ENCODE results near the gene WBP2NL.

Gene WBP2NL

DNA sequence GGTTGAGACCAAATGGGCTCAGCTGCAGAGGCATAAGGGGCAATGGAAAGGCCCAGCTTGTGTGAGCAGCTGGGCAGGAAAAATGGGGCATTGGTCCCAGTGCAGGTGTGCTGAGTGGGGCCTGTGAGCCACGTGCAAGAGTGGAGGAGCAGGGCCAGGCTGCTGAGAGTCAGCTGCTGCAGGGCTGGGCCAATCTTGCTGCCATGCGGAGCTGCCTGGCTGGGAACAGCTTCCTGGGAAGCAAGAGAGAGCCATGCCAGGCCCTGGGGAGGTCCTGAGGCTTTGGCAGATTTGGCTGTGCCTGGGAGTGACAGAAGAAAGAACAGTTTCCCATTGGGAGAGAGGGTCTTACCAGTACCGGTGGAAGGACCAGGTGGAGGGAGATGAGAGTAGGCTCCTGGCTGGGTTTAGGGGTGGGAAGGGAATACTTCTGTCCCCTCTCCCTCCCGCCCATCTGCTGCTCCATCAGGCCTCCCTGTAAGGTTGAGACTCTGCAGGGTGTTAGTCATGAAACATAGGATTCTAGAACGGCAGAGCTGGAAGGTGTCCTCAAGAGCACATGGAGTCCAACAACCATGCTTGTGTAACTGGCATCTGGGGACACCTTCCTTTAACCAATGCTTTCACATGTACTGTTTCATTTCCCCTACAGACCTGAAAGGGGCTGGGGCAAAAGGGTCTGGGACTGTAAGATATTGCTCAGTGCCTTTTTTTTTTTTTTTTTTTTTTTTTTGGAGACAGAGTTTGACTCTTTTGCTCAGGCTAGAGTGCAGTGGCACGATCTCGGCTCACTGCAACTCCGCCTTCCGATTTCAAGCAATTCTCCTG is 19.0 kb upstream of the WBP2NL start:
- no peak for DNase-seq

DNA sequence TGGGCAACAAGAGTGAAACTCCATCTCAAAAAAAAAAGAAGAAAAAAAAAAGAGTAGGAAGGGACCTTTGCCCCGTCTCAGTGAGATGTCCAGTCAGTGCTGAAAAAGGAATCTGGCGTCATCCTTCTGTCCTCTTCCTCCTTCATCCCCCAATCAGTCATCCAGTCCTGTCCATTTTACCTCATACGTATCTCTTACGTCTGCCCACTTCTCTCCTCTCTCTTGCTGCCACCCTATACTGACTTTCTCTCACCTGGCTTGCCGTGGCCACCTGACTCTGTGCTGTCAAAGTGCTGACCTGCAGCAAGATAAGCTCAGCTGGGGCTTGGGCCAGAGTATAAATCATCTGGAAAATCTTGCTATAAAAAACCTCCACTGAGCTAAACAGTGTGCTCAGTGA is 15.7 kb upstream of the WBP2NL start:
- DNase-seq: no peak

DNA sequence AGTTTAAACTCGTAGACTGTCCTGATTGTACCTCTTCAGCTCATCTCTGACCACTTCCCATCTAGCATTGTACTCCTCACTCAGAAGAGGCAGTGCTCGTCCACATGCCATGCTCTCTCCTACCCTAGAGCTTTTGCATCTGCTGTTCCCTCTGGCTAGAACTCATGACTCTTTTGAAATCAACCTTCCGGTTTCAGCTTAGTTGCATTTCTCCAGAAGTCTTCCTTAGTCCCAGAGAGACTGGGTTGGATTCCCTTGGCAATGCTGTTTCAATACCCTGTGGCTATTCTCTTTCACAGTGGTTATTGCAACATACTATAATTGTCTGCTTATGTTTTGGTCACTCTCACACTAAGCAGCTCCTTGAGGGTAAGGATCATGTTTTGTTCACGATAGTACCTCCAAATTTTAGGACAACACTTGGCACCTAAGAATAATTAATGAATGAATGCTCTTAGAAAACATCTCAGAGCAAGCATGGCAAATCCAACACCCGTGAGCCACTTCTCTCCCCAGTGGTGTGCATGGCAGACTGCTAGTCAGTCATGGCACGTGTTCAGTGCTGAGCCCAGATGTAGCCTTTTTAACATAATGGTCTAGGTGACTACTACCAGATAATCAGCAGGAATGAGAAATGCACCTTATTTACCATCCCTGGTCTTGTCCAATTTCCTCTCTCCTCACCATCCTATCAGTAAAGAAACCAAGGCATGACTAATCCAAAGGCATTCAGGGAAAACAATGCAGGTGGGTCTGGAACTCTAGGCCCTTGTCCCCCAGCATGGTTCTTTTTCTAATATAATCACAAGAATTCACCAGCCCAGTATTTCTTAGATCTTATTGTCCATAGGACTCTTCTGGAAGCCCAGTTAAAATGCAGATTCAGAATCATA is 14.8 kb upstream of the WBP2NL start:
- no peak for DNase-seq

DNA sequence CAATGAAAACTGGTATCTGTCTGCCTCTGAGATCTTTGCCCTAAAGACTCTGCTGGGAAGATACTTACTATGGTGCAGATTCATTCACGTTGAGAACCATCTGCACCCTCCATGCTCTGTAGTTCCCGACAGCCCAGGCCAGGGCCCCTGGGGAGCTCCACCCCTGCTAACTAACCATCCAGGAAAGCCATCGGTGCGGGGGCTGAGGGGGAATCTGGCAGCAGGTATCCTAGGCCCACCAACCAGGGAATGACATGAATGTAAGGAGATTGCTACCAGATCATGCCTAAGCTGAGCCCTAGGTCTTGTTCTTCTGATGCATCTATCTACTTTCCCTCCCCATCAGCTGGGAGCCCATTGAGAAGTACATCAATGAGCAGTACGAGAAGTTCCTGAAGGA is 11.3 kb upstream of the WBP2NL start:
- DNase-seq: no peak

DNA sequence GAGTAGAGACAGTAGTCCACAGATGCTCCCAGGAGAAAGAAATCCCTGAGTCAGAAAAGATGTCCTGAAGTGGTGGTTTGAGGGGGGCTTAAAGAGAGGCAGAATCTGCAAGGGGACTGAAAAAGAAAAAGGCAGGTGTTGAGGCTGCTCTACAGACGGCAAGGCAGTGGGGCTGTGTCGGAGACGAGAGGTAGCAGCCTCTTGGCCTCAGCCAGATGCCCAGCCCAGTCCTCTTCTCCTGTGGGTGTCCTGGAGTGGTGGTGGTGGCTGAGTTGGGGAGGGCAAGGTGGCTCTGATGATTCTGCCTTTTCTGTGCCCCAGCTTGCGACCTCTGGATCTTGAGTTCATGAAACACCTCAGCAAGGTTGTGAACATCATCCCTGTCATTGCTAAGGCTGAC is 9.3 kb upstream of the WBP2NL start:
- DNase-seq: no peak

DNA sequence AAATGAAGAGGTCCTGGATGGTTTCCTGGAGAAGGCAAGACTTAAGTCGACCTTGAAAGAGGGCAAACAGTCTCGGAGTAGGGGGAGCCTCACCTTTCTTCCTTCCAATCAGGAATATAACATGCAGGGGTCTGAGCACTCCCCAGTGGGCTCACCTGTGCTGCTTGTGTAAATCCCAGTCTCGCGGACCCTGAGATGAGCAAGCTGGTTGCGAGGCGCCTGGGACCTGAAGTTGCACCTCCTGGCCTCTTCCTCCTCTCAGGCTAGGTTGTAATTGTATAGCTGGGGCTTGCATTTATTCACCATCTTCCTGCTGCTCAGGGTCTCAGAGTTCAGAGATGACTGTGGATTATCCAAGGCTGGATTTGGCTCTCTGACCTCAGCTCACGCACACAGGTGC is 7.5 kb upstream of the WBP2NL start:
- no peak for DNase-seq

DNA sequence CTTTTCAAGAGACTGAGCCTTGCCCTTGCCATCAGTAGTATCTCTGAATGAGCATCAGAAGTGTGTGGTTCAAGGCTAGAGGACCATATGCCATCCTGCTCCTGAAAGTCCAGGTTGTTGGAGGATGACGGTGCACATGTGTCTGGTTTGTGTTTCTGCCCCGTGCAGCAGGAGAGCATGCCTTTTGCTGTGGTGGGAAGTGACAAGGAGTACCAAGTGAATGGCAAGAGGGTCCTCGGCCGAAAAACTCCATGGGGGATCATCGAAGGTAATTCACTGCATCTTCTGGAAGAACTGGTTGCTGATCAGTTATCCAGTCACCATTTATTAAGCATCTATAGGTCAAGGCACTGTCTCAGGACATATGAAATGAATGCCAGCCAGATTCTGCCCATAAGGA is 6.1 kb upstream of the WBP2NL start:
- no peak for DNase-seq

DNA sequence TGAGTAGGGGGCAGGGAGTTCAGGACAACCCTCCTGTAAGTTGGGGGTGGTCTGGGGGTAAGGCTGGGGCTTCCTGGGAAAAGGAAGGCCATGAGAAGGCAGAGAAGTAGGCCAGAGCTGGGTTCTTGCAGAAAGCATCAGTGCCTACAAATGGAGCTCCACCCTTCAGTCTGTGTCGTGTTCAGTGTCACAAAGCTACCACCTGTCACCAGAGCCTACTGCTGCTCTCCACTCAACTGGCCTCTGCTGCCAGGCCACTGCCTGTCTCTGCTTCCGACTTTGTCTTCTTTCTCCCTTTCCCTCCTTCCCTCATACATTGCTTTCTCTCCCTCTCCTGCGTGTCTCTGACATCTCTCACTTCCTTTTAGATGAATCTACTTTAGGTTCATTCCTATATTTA is 3.4 kb upstream of the WBP2NL start:
- no peak for DNase-seq

DNA sequence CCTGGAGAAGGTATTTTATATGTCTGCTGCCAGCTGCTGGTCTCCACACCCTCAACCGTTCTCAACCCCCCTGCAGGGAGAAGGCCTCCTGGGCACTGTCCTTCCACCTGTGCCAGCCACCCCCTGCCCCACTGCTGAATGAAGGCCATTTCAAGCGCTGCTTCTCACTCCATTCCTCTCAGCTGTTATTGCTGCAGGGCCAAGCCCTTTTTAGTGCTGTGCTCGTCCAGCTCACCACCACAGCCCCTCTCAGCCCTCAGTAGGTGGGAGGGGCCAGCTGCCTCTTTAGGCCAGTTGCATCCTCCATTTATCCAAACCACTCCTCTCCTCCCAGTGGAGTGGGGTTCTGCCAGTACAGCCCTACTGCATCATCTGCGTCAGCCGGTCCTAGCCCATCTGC is 1.8 kb upstream of the WBP2NL start:
- DNase-seq: no peak

DNA sequence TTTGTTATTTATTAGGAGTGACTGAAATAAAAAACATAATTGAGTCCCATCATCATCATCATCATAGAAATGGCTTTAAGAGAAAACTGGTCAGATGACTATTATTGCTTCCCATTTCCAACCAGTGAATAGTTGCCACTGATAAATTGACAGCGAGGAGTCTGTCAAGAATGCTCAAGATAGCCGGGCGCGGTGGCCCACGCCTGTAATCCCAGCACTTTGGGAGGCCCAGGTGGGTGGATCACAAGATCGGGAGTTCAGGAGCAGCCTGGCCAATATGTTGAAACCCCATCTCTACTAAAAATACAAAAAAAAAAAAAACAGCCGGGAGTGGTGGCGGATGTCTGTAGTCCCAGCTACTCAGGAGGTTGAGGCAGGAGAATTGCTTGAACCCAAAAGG is 1.9 kb downstream of the WBP2NL start:
- no peak for DNase-seq

DNA sequence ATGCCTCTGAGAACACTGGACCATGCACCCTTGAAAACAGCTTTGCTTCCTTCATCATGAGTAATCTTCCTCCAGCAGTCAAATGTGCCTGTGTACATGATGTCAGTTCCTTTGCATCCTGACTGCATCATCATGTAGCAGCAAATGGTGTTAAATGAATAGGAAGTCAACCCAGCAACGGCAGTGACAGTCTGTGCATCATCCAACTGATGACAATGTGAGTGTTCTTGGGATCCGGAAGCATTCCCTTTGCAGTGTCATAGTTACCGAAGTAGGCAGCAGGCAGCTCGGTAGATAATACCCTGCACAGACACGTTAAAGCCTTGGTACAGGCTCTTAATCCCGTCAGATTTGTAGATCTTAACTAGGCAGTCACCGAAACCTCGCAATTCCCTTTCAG is 2.5 kb downstream of the WBP2NL start:
- DNase-seq: no peak

DNA sequence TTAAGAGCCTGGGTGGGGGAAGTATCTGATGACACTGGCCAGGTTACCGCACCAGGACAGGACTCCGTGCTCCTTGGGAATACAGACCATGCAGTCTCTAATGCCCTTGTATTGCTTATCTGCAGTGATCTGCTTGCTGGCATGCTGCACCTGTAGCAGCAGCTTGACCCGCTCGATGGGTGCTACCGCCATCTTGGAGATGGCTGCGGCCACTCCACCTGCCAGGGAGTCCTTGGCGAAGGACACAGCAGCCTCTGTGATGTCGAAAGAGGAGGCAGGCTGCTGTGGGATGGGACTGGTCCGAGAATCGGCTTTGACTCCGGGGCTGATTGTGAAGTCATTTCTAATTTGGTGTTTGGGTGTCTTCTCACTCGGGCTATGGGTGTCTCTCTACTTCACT is 3.1 kb downstream of the WBP2NL start:
- DNase-seq: no peak

DNA sequence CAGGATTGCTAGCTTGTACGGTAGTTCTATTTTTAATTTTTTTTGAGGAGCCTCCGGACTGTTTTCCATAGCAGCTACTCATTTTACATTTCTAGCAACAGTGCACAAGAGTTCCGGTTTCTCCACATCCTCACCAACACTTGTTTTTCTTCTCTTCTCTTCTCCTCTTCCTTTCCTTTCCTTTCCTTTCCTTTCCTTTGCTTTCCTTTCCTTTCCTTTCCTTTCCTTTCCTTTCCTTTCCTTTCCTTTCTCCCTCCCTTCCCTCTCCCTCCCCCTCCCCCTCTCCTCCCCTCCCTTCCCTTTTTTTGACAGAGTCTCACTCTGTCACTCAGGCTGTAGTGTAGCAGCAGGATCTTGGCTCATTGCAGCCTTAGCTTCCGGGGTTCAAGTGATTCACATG is 9.3 kb downstream of the WBP2NL start:
- no peak for DNase-seq

DNA sequence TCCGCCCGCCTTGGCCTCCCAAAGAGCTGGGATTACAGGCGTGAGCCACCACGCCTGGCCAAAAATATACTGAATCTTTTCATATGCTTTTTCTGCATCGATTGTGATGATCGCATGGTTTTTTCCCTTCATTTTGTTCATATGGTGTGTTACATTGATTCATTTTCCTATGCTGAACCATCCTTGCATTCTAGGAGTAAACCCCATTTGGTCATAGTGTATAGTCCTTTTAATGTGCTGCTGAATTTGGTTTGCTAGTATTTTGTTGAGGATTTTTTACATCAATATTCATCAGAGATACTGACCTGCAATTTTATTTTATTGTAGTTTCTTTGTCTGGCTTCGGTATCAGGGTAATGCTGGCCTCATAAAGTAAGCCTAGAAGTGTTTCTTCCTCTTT is 12.2 kb downstream of the WBP2NL start:
- DNase-seq: no peak

DNA sequence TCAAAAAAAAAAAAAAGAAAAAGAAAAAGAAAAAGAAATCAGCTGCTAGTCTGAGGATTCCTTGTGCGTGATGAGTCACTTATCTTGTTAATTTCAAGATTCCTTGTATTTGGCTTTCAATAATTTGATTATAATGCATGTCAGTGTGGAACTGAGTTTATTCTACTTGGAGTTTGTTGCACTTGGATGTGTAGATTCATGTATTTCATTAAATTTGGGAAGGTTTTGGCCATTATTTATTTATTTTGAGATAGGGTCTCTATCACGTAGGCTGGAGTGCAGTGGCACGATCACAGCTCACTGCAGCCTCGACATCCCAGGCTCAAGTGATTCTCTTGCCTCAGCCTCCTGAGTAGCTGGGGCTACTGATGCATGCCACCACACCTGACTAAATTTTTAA is 14.8 kb downstream of the WBP2NL start:
- DNase-seq: no peak

DNA sequence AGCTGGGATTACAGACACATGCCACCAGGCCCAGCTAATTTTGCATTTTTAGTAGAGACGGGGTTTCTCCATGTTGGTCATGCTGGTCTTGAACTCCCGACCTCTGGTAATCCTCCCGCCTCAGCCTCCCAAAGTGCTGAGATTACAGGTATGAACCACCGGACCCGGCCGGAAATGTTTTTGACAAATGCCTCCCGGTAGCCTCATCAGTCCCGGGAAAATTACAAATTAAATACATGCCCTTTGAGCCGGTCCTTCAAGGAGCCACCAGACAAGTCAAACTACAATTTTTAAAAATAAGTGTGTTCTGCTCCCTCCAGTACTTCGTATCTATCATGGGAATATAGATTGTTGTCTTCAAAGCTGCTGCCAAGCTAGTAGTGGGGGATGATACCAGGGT is 17.5 kb downstream of the WBP2NL start:
- DNase-seq: no peak

DNA sequence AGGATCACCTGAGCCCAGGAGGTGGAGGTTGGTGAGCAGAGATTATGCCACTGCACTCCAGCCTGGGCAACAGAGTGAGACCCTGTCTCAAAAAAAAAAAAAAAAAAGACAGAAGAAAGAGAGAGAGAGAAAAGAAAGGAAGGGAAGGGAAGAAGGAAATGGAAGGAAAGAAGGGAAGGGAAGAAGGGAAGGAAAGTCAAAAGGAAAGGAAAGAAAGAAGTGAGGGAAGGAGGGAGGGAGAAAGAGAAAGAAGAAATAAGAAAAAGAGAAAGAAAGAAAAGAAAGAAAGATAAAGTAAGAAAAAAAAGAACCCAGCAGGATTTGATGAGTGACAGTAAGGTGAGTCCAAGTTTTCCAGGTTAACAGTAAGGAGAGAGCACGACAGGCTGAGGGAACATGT is 19.6 kb downstream of the WBP2NL start:
- DNase-seq: no peak

DNA sequence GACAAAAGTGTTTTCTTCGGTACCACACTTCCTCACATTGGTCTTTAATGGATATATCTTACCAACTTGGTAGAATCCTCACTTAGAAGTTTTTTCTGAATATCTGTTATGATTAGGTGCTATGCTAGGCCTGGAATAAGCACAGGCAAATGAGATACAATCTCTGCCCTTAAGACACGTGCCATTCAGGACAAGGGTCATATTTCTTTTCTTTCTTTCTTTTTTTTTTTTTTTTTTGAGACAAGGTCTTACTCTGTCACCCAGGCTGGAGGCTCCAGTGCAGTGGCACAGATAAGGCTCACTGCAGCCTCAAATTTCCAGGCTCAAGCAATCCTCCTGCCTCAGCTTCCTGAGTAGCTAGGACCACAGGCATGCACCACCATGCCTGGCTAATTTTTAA is 23.0 kb downstream of the WBP2NL start:
- DNase-seq: no peak

DNA sequence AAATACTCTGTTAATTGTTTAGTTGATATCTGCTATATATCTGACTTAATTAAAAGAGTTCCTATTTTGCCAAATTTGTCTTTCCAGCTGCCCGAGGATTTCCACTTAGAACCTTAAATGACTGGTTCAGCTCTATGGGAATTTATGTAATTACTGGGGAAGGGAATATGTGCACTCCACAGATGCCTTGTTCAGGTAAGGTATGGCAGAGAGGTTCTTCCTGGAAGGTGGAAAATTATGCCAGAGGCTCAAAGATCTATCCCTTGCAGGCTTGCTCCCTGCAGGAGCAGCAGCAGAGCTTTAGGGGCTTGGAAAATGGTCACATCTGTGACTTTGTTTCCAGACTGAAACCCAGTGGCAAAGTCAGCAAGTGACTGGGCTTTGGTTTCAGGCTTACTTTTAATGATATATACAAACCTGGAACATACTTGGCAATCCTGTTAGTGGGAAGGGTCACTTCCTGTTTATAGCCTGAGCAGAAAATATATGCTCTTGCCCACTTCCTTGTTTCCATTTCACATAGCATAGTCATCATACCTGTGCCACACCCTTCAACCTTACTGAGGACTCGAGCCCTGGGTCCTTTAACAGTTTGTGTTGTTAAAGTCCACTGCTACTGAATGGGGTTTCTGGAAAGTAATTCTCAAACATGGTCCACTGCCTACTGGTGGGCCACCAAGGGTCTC is 23.7 kb downstream of the WBP2NL start:
- no peak for DNase-seq

DNA sequence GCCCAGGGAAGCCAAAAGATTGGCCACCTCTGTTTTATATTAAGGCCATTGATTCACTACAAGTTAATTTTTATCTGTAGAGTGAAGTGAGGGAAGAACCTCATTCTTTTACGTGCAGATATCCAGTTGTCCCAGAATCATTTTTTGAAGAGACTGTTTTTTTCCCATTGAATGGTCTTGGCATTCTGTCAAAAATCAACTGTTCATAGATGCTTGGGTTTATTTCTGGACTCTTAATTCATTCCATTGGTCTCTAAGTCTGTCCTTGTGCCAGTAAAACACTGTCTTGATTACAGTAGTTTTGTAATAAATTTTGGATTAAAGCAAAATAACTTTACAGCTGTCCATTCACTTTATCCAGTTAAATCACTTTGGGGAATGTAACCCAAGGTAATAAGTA is 26.8 kb downstream of the WBP2NL start:
- no peak for DNase-seq

DNA sequence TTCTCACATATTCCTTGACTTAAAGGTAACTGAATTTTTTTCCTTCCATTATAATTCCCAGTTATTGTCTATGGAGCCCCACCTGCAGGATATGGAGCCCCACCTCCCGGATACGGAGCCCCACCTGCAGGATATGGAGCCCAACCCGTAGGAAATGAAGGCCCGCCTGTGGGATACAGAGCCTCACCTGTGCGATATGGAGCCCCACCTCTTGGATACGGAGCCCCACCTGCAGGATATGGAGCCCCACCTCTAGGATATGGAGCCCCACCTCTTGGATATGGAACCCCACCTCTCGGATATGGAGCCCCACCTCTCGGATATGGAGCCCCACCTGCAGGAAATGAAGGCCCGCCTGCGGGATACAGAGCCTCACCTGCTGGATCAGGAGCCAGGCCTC is 28.1 kb downstream of the WBP2NL start:
- DNase-seq: no peak

DNA sequence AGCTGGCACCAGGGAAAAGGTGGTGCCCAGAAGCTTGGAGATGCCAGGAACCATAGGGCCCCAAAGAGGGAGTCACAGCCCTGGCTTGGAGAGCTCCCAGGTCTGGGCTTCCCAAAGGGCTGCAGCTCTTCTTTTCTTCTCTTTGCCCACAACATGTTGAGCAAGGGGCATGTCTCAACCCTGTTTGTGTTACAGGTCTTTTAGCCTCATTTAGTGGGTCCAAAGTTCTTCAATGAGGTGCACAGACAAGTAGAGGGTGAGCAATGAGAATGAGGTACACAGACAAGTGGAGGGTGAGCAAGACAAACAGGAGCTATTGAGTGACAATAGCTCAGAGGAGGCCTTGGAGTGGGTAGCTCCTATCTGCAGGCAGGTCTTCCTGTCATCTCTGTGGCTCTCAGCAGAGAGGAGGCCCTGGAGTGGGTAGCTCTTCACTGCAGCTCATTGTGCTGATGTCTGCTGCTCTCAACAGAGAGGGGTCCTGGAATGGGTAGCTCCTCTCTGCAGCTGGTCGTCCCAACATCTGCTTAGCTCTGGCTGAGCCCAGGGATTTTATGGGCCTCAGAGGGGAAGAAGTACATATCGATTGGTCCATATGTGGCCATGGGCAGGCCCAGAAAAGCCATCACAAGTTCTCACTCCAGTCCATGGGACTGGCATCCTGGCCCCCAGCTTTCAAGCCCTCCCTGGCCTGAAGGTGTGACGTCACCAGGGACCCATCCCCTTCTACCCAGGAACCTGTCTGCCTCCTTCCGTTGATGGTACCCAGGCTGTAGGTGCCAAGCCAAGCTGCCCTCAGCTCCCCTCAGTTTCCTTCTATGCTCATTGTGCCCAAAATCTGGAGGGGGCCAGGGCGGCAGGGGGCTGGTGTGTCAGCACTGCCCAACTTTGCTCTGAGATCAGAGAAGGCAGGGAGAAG is 34.9 kb downstream of the WBP2NL start:
- DNase-seq: no peak

DNA sequence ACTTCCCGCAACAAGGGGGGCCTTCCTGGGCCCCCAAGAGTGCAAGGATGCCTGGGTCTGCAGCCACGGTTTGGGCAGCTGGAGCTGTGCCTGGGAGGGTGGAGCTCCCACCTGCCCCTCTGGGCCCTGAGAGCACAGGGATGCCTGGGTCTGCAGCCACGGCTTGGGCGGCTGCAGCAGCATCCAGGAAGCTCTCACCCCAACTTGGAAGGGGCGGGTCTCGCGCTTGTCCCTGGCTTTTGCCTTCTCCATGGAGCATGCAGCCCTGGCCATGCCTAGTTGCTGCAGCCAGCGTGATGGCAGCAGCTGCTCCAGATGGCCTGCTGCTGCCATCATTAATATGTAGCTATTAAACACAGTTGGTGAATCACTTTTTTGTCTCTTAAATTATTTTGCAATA is 36.7 kb downstream of the WBP2NL start:
- no peak for DNase-seq

All from DMS79 treated with DMSO at 0.1 percent for 48 hours (cell line).